PC-9 (cell line): ENCODE data around the gene RDH14.

Source experiments
- CTCF ChIP-seq: fragments of 200-600 bp; sonication (generic); conservative IDR thresholded peaks from 2 replicates; pipeline ENCODE4 v1.6.1; 2017; ENCODE audit warnings: mixed run types, antibody characterized with exemption, mild to moderate bottlenecking, moderate library complexity
- EZH2 ChIP-seq: fragments of 200-600 bp; sonication (generic); IDR thresholded peaks from 2 replicates; pipeline ENCODE4 v1.8.0; 2017; ENCODE audit warnings: antibody characterized with exemption, low read depth

- TF ChIP-seq EZH2 = no peak
- TF ChIP-seq CTCF = no peak
These were observed 31.9 kb upstream of the RDH14 start for GRCh38 chr2:18592372-18592771.
